ENCODE measurements around the gene TBC1D8.

TBC1D8 gene

GRCh38 chr2:100977511-100977910, 173.7 kb downstream of the TBC1D8 start:
- H3K4me1 Mint-ChIP-seq (ENCODE audit: low read depth in 2 of 2), result peaks cover 0 to 2% of the 10 kb centered on the region in 2 donors
- H3K27me3 Mint-ChIP-seq, result peaks cover 12 to 47% of the 10 kb centered on the region in 2 donors
- H3K27ac Mint-ChIP-seq, result no peak overlapping the region
- no peaks in the 10 kb centered on the region for H3K9me3 Mint-ChIP-seq
- H3K36me3 Mint-ChIP-seq (ENCODE audit: insufficient read depth), result no peaks in the 10 kb centered on the region
- DNase-seq (no peak), ATAC-seq (replicated peaks) (no peak)
- H3K4me3 Mint-ChIP-seq, result no peak overlapping the region

- Mint-ChIP-seq H3K27me3 (peaks cover 12 to 44% of the 10 kb centered on the region in 2 donors), H3K27ac (no peak overlapping the region), H3K9me3 (no peaks in the 10 kb centered on the region), H3K36me3 (ENCODE audit: insufficient read depth) (no peaks in the 10 kb centered on the region), H3K4me1 (ENCODE audit: low read depth in 2 of 2) (peaks cover 0 to 2% of the 10 kb centered on the region in 2 donors), H3K4me3 (no peak overlapping the region)
- no peak for ATAC-seq (replicated peaks)
- DNase-seq, result no peak
Measured at GRCh38 chr2:100976645-100977391, 174.4 kb downstream of the TBC1D8 start.

GRCh38 chr2:100976061-100976460, 175.1 kb downstream of the TBC1D8 start:
- Mint-ChIP-seq H3K27ac (no peak overlapping the region), H3K9me3 (no peaks in the 10 kb centered on the region), H3K27me3 (peaks cover 10 to 44% of the 10 kb centered on the region in 2 donors), H3K4me3 (no peak overlapping the region), H3K36me3 (ENCODE audit: insufficient read depth) (no peaks in the 10 kb centered on the region), H3K4me1 (ENCODE audit: low read depth in 2 of 2) (peaks cover 0 to 2% of the 10 kb centered on the region in 2 donors)
- DNase-seq, result no peak
- ATAC-seq (replicated peaks), result no peak

- Mint-ChIP-seq H3K4me3 (no peak overlapping the region), H3K27ac (no peak overlapping the region), H3K4me1 (ENCODE audit: low read depth in 2 of 2) (peaks cover 0 to 2% of the 10 kb centered on the region in 2 donors), H3K27me3 (peaks cover 6 to 44% of the 10 kb centered on the region in 2 donors), H3K36me3 (ENCODE audit: insufficient read depth) (no peaks in the 10 kb centered on the region), H3K9me3 (no peaks in the 10 kb centered on the region)
- no peak for DNase-seq
- no peak for ATAC-seq (replicated peaks)
Measured at GRCh38 chr2:100975521-100975785, 175.7 kb downstream of the TBC1D8 start.

- Mint-ChIP-seq H3K27me3 (peaks cover 6 to 48% of the 10 kb centered on the region in 2 donors), H3K9me3 (no peaks in the 10 kb centered on the region), H3K27ac (no peak overlapping the region), H3K4me1 (ENCODE audit: low read depth in 2 of 2) (peaks cover 0 to 2% of the 10 kb centered on the region in 2 donors), H3K4me3 (no peak overlapping the region), H3K36me3 (ENCODE audit: insufficient read depth) (no peaks in the 10 kb centered on the region)
- ATAC-seq (replicated peaks) (no peak), DNase-seq (no peak)
Measured at GRCh38 chr2:100974712-100975520, 176.3 kb downstream of the TBC1D8 start.

- ATAC-seq (replicated peaks), result no peak
- Mint-ChIP-seq H3K27me3 (peaks cover 6 to 46% of the 10 kb centered on the region in 2 donors), H3K4me1 (ENCODE audit: low read depth in 2 of 2) (peaks cover 0 to 2% of the 10 kb centered on the region in 2 donors), H3K27ac (no peak overlapping the region), H3K4me3 (no peak overlapping the region), H3K9me3 (no peaks in the 10 kb centered on the region), H3K36me3 (ENCODE audit: insufficient read depth) (no peaks in the 10 kb centered on the region)
- no peak for DNase-seq
Measured at GRCh38 chr2:100972452-100972851, 178.7 kb downstream of the TBC1D8 start.

- DNase-seq, result no peak
- no peak overlapping the region for H3K4me3 Mint-ChIP-seq
Measured at GRCh38 chr2:100971221-100971620, 180.0 kb downstream of the TBC1D8 start.

GRCh38 chr2:100969998-100970397, 181.2 kb downstream of the TBC1D8 start:
- Mint-ChIP-seq H3K9me3 (no peaks in the 10 kb centered on the region), H3K36me3 (ENCODE audit: insufficient read depth) (no peaks in the 10 kb centered on the region), H3K4me1 (ENCODE audit: low read depth in 2 of 2) (no peaks in the 10 kb centered on the region), H3K27ac (no peak overlapping the region), H3K4me3 (no peak overlapping the region), H3K27me3 (peaks cover 0 to 30% of the 10 kb centered on the region in 2 donors)
- DNase-seq, result no peak
- no peak for ATAC-seq (replicated peaks)

More at GRCh38 chr2:100971221-100971620, 180.0 kb downstream of the TBC1D8 start:
- Mint-ChIP-seq H3K36me3 (ENCODE audit: insufficient read depth) (no peaks in the 10 kb centered on the region), H3K27ac (no peak overlapping the region), H3K9me3 (no peaks in the 10 kb centered on the region), H3K4me1 (ENCODE audit: low read depth in 2 of 2) (no peaks in the 10 kb centered on the region), H3K27me3 (peaks cover 0 to 34% of the 10 kb centered on the region in 2 donors)
- ATAC-seq (replicated peaks), result no peak

GRCh38 chr2:100968146-100969145, 182.7 kb downstream of the TBC1D8 start:
- Mint-ChIP-seq H3K27me3 (peaks cover 0 to 18% of the 10 kb centered on the region in 2 donors), H3K36me3 (ENCODE audit: insufficient read depth) (no peaks in the 10 kb centered on the region), H3K9me3 (no peaks in the 10 kb centered on the region)

GRCh38 chr2:100967716-100968115, 183.5 kb downstream of the TBC1D8 start:
- DNase-seq (no peak), ATAC-seq (replicated peaks) (no peak)
- no peak overlapping the region for H3K27ac Mint-ChIP-seq
- H3K27me3 Mint-ChIP-seq, result peaks cover 0 to 18% of the 10 kb centered on the region in 2 donors
- H3K36me3 Mint-ChIP-seq (ENCODE audit: insufficient read depth), result no peaks in the 10 kb centered on the region
- H3K4me3 Mint-ChIP-seq, result no peak overlapping the region
- no peaks in the 10 kb centered on the region for H3K4me1 Mint-ChIP-seq (ENCODE audit: low read depth in 2 of 2)
- no peaks in the 10 kb centered on the region for H3K9me3 Mint-ChIP-seq

More at GRCh38 chr2:100968146-100969145, 182.7 kb downstream of the TBC1D8 start:
- Mint-ChIP-seq H3K4me1 (ENCODE audit: low read depth in 2 of 2) (no peaks in the 10 kb centered on the region), H3K4me3 (no peak overlapping the region), H3K27ac (no peak overlapping the region)
- ATAC-seq (replicated peaks) (no peak), DNase-seq (no peak)

- Mint-ChIP-seq H3K36me3 (ENCODE audit: insufficient read depth) (no peaks in the 10 kb centered on the region), H3K27ac (no peak overlapping the region)
Measured at GRCh38 chr2:100965596-100965995, 185.6 kb downstream of the TBC1D8 start.

GRCh38 chr2:100964681-100965169, 186.5 kb downstream of the TBC1D8 start:
- H3K27me3 Mint-ChIP-seq, result peaks cover 0 to 1% of the 10 kb centered on the region in 2 donors
- H3K27ac Mint-ChIP-seq, result no peak overlapping the region
- no peak for DNase-seq
- H3K36me3 Mint-ChIP-seq (ENCODE audit: insufficient read depth), result no peaks in the 10 kb centered on the region
- ATAC-seq (replicated peaks), result no peak
- no peak overlapping the region for H3K4me3 Mint-ChIP-seq
- no peaks in the 10 kb centered on the region for H3K4me1 Mint-ChIP-seq (ENCODE audit: low read depth in 2 of 2)
- H3K9me3 Mint-ChIP-seq, result no peaks in the 10 kb centered on the region

More at GRCh38 chr2:100965596-100965995, 185.6 kb downstream of the TBC1D8 start:
- Mint-ChIP-seq H3K4me1 (ENCODE audit: low read depth in 2 of 2) (no peaks in the 10 kb centered on the region), H3K9me3 (no peaks in the 10 kb centered on the region), H3K4me3 (no peak overlapping the region), H3K27me3 (peaks cover 0 to 7% of the 10 kb centered on the region in 2 donors)
- no peak for ATAC-seq (replicated peaks)
- no peak for DNase-seq

- H3K36me3 Mint-ChIP-seq (ENCODE audit: insufficient read depth), result no peaks in the 10 kb centered on the region
- no peak for ATAC-seq (replicated peaks)
- no peak overlapping the region for H3K27ac Mint-ChIP-seq
- no peaks in the 10 kb centered on the region for H3K27me3 Mint-ChIP-seq
- H3K4me1 Mint-ChIP-seq (ENCODE audit: low read depth in 2 of 2), result no peaks in the 10 kb centered on the region
- H3K9me3 Mint-ChIP-seq, result no peaks in the 10 kb centered on the region
- no peak for DNase-seq
- no peak overlapping the region for H3K4me3 Mint-ChIP-seq
Measured at GRCh38 chr2:100964222-100964621, 187.0 kb downstream of the TBC1D8 start.
